Stimulated activated CD4-positive, alpha-beta T cell treated with anti-CD3 and anti-CD28 coated beads, Interleukin-4, amount 100 ng/mL, for 4 hours (primary cell): ENCODE data around the gene F8A2.
"Not testable (repeated sequence)": the region's sequence is repeated elsewhere in the genome, so short reads cannot be mapped to it uniquely, and the experiment has no call there.

ENCODE experiments used
- DNase-seq, 2 experiments: peaks; one replicate each; pipeline ENCODE4 v3.0.0-alpha.2; 2020

Gene F8A2

GRCh38 chrX:155381843-155382528 is at the start of gene F8A2:
TSS of gene F8A2 (plus strand) at chrX:155382095. CDS start at chrX:155382115, 20 bp downstream.
- not testable (repeated sequence) for DNase-seq

GRCh38 chrX:155333544-155334100 is 48.3 kb upstream of the F8A2 start:
- no peak for DNase-seq

- no peak for DNase-seq
Measured at GRCh38 chrX:155334486-155335336, 47.2 kb upstream of the F8A2 start, which contains the start of gene CLIC2. TSS of gene CLIC2 (minus strand) at chrX:155334614. CDS start at chrX:155334427, 187 bp downstream.

- not testable (repeated sequence) for DNase-seq
Measured at GRCh38 chrX:155335337-155335712, 46.6 kb upstream of the F8A2 start.

GRCh38 chrX:155345689-155346088 is 36.2 kb upstream of the F8A2 start:
- DNase-seq, result not testable (repeated sequence)

- DNase-seq, result not testable (repeated sequence)
Measured at GRCh38 chrX:155349448-155349847, 32.4 kb upstream of the F8A2 start.

GRCh38 chrX:155363712-155364111 is 18.2 kb upstream of the F8A2 start:
- not testable (repeated sequence) for DNase-seq

- DNase-seq, result not testable (repeated sequence)
Measured at GRCh38 chrX:155373777-155374458, 8.0 kb upstream of the F8A2 start.

GRCh38 chrX:155379802-155380201 is 2.1 kb upstream of the F8A2 start:
- DNase-seq, result not testable (repeated sequence)

GRCh38 chrX:155382529-155382967 is 653 bp downstream of the F8A2 start:
- not testable (repeated sequence) for DNase-seq

- DNase-seq, result no peak
Measured at GRCh38 chrX:155389634-155390033, 7.7 kb downstream of the F8A2 start.

GRCh38 chrX:155394747-155395276 is 12.9 kb downstream of the F8A2 start:
- DNase-seq, result not testable (repeated sequence)

GRCh38 chrX:155406429-155406828 is 24.5 kb downstream of the F8A2 start:
- DNase-seq, result no peak

- DNase-seq, result no peak
Measured at GRCh38 chrX:155417769-155418168, 35.9 kb downstream of the F8A2 start.
